HUES6 (cell line): Measurements from ENCODE around the gene GNG2.

Experiments used
- H3K27ac ChIP-seq: 2 replicates; pipeline ENCODE4 v1.7.0; 2013; ENCODE audit warnings: low read depth, mild to moderate bottlenecking, low read length, inconsistent platforms
- H3K27me3 ChIP-seq: 2 replicates; pipeline ENCODE4 v1.6.1; 2013; ENCODE audit warnings: low read length; ENCODE audit not compliant: control insufficient read depth, insufficient read depth
- H3K36me3 ChIP-seq: 2 replicates; pipeline ENCODE4 v1.6.1; 2013; ENCODE audit warnings: low read length; ENCODE audit not compliant: control insufficient read depth, insufficient read depth
- H3K4me1 ChIP-seq: 2 replicates; pipeline ENCODE4 v1.6.1; 2013; ENCODE audit warnings: low read length; ENCODE audit not compliant: control insufficient read depth, insufficient read depth
- H3K4me3 ChIP-seq: 2 replicates; pipeline ENCODE4 v1.5.1; 2013; ENCODE audit warnings: low read depth, low read length
- H3K9ac ChIP-seq: one replicate; pipeline ENCODE4 v1.6.1; 2013; ENCODE audit warnings: mild to moderate bottlenecking, low read length
- H3K9me3 ChIP-seq: 2 replicates; pipeline ENCODE4 v1.6.1; 2013; ENCODE audit warnings: low read depth, low read length; ENCODE audit not compliant: control insufficient read depth, insufficient read depth

The GNG2 gene

GRCh38 chr14:51996148-51996746, 135.8 kb downstream of the GNG2 start:
- Histone ChIP-seq H3K4me1 (no peaks in the 10 kb centered on the region), H3K9me3 (no peaks in the 10 kb centered on the region), H3K27ac (no peak overlapping the region), H3K9ac (no peak overlapping the region), H3K27me3 (no peaks in the 10 kb centered on the region), H3K4me3 (no peak overlapping the region), H3K36me3 (peaks cover 98% of the 10 kb centered on the region)

GRCh38 chr14:51998348-51998747, 137.9 kb downstream of the GNG2 start:
- Histone ChIP-seq H3K27ac (no peak overlapping the region), H3K36me3 (peaks cover 99% of the 10 kb centered on the region)

DNA sequence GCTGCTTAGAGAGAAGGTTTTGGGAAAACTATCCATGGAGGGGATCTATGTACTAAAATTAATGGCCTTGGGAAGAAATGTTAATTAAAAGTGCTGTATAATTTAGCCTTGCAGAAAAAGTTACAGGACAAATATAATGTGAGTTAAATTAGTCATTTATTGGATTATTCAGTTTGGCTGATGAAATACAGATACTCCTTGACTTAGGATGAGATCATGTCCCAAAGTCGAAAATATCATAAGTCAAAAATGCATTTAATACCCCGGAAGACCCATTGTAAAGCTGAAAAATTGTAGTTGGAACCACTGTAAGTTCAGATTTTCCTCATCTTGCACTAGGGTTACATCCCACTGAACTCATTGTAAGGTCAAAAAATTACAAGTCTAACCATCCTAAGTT, 138.7 kb downstream of the GNG2 start:
- H3K4me3 ChIP-seq: no peak overlapping the region
- H3K9me3 ChIP-seq: no peaks in the 10 kb centered on the region
- H3K27ac ChIP-seq: no peak overlapping the region
- peaks cover 99% of the 10 kb centered on the region for H3K36me3 ChIP-seq
- H3K4me1 ChIP-seq: 0 out of 2 replicates have a peak, but pooled peaks cover 4% of the 10 kb centered on the region
- H3K9ac ChIP-seq: no peak overlapping the region
- no peaks in the 10 kb centered on the region for H3K27me3 ChIP-seq

More at GRCh38 chr14:51998348-51998747, 137.9 kb downstream of the GNG2 start:
- H3K4me1 ChIP-seq: 0 out of 2 replicates have a peak, but pooled peaks cover 4% of the 10 kb centered on the region
- no peaks in the 10 kb centered on the region for H3K9me3 ChIP-seq
- no peak overlapping the region for H3K9ac ChIP-seq
- no peak overlapping the region for H3K4me3 ChIP-seq
- no peaks in the 10 kb centered on the region for H3K27me3 ChIP-seq

DNA sequence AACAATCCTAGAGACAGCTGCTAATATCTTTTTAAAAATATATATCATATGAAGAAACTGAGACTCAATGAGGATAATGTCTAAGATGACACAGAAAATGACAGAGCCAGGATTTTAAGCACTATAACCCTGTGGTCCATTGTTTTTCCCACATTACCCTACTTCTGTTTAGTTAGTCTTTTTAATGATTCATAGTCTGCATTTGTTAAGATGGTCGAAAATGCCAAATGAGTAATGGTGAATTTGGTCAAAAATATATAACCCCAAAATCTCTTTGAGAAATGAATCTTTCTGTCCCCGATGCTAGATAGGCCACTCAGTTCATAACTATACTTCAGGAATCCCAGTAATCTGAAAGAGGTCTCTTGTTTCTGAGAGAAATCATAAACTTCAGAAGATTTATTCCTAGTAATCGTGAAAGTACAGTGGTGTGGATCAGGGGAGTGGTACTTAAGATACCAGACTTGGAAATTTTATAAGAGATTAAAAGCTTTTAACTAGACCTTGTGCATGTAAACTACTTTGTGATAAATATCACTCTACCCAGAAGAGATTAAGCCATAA, 139.7 kb downstream of the GNG2 start:
- Histone ChIP-seq H3K27ac (no peak overlapping the region), H3K9ac (no peak overlapping the region), H3K36me3 (peaks cover 99% of the 10 kb centered on the region), H3K9me3 (no peaks in the 10 kb centered on the region), H3K27me3 (no peaks in the 10 kb centered on the region), H3K4me1 (0 out of 2 replicates have a peak, but pooled peaks cover 4% of the 10 kb centered on the region), H3K4me3 (no peak overlapping the region)

DNA sequence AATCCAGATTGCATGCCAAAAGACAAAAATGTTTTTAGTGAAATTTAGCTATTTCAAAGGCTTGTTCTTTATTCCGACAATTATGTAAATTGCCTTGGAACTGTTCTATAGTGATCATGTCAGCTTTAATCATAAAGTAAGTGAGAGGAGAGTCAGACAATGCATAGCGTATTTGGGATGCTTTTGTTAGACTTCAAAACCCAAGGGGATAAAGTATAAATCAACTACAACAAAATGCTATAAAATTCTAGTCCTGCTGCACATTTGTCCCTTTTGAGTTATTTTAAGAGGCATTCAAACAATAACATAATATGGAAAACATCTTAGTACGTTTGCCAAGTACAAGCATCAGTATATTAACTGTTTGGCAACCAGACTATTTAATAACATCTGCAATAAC, 140.3 kb downstream of the GNG2 start:
- Histone ChIP-seq H3K9ac (no peak overlapping the region), H3K4me3 (no peak overlapping the region), H3K27ac (no peak overlapping the region), H3K27me3 (no peaks in the 10 kb centered on the region), H3K36me3 (peaks cover 99% of the 10 kb centered on the region), H3K4me1 (0 out of 2 replicates have a peak, but pooled peaks cover 4% of the 10 kb centered on the region), H3K9me3 (no peaks in the 10 kb centered on the region)

GRCh38 chr14:52002542-52002941, 142.1 kb downstream of the GNG2 start:
- Histone ChIP-seq H3K4me1 (peaks cover 11% of the 10 kb centered on the region; the same call in 1 of the 2 replicates), H3K36me3 (peaks cover 100% of the 10 kb centered on the region), H3K9me3 (no peaks in the 10 kb centered on the region), H3K4me3 (no peak overlapping the region), H3K27me3 (no peaks in the 10 kb centered on the region), H3K9ac (no peak overlapping the region), H3K27ac (no peak overlapping the region)

DNA sequence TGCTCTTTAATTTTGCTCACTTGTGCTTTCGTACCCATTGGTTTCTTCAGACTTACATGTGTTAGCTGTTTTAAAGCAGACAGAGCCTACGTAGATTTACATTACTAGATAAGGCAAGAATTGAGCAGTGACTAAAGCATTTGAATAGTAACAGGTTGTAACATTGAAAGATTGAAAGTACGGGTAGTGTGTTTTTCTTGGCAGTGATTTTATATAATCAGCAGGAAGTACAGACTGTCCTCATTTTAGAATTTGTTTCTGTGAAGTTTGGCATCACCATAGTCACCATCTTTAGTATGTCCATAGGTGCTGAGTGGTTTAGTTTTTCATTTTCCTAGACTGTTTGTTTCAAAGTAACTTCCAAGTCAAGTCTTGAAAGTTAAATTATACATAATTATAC, 142.9 kb downstream of the GNG2 start:
- Histone ChIP-seq H3K4me1 (peaks cover 16% of the 10 kb centered on the region; the same call in 1 of the 2 replicates), H3K9ac (no peak overlapping the region), H3K4me3 (no peak overlapping the region), H3K27me3 (no peaks in the 10 kb centered on the region), H3K9me3 (no peaks in the 10 kb centered on the region), H3K27ac (no peak overlapping the region), H3K36me3 (peaks cover 100% of the 10 kb centered on the region)

- no peak overlapping the region for H3K27ac ChIP-seq
- no peak overlapping the region for H3K9ac ChIP-seq
- no peaks in the 10 kb centered on the region for H3K27me3 ChIP-seq
- no peak overlapping the region for H3K4me3 ChIP-seq
- no peaks in the 10 kb centered on the region for H3K9me3 ChIP-seq
- peaks cover 100% of the 10 kb centered on the region for H3K36me3 ChIP-seq
- peaks cover 16% of the 10 kb centered on the region; the same call in 1 of the 2 replicates for H3K4me1 ChIP-seq
These were observed 145.2 kb downstream of the GNG2 start for GRCh38 chr14:52005625-52006024.

DNA sequence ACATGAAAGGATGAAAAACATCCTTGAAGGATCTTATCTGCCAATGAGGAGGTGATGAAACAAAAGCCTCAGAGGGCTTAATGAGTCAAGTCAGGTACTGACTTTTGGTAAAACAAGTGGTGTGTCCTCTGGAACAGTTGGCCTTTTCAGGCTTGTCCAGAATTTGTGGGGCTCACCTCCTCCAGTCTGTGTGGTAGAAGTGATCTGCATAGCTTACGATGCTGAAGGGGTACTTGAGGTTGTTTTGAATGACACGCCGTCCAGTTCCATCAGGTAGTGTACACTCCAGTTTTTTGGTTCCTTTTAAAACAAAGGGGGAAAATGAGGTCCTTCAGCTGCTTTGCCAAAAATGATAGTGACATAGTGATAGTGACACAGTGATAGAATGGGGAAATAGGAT, 145.9 kb downstream of the GNG2 start:
- H3K4me1 ChIP-seq: peaks cover 16% of the 10 kb centered on the region; the same call in 1 of the 2 replicates
- H3K27ac ChIP-seq: no peak overlapping the region
- H3K4me3 ChIP-seq: no peak overlapping the region
- no peaks in the 10 kb centered on the region for H3K27me3 ChIP-seq
- H3K9ac ChIP-seq: no peak overlapping the region
- H3K9me3 ChIP-seq: no peaks in the 10 kb centered on the region
- H3K36me3 ChIP-seq: peaks cover 100% of the 10 kb centered on the region

DNA sequence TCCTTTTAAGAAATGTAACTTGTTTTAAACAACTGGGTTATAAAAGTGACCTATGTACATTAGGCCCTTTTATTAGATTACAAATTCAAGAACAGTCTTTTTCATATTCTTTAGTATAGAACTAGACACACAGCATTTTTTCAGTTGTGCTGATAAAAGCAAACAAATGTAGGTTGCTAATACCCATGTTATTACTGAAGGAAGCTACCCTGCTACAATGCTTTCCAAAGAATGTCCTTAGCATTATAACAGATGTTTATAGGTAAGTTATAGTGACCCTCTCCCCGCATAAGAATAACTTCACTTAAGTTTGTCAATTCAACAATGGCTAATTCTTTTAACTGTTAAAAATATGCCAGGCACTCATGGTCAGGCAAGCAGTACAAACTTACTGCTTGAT, 146.8 kb downstream of the GNG2 start:
- H3K27me3 ChIP-seq: no peaks in the 10 kb centered on the region
- no peak overlapping the region for H3K9ac ChIP-seq
- no peak overlapping the region for H3K4me3 ChIP-seq
- H3K27ac ChIP-seq: peak overlapping the region; percentile 29; the same call in 1 of the 2 replicates
- no peaks in the 10 kb centered on the region for H3K9me3 ChIP-seq
- H3K36me3 ChIP-seq: peaks cover 97% of the 10 kb centered on the region
- H3K4me1 ChIP-seq: peaks cover 15% of the 10 kb centered on the region; the same call in 1 of the 2 replicates

GRCh38 chr14:52007637-52008036, 147.2 kb downstream of the GNG2 start:
- Histone ChIP-seq H3K36me3 (peaks cover 92% of the 10 kb centered on the region), H3K27ac (no peak overlapping the region), H3K4me1 (peaks cover 12% of the 10 kb centered on the region; the same call in 1 of the 2 replicates), H3K9me3 (no peaks in the 10 kb centered on the region), H3K4me3 (no peak overlapping the region), H3K27me3 (no peaks in the 10 kb centered on the region), H3K9ac (no peak overlapping the region)
